GM23248 (cell line): Measurements from ENCODE around the gene MAP3K1. TPM values are rescaled to one million over a fixed set of nuclear protein-coding genes. Genes with fewer than 3 reads are reported as not detected.

Experiments used
- DNase-seq: peaks from one replicate; pipeline ENCODE4 v3.0.0-alpha.2; 2015
- H2AFZ ChIP-seq: fragments of 200-600 bp; sonication (generic); 2 replicates; pipeline ENCODE4 v1.6.1; 2016; ENCODE audit warnings: antibody characterized with exemption
- H3F3A ChIP-seq: fragments of 200-600 bp; sonication (generic); 2 replicates; pipeline ENCODE4 v1.6.1; 2016; ENCODE audit warnings: mild to moderate bottlenecking, antibody characterized with exemption, mixed run types; ENCODE audit not compliant: insufficient read depth
- H3K27ac ChIP-seq: fragments of 200-600 bp; sonication (generic); 2 replicates; pipeline ENCODE4 v1.5.1; 2016; ENCODE audit warnings: mild to moderate bottlenecking
- H3K27me3 ChIP-seq: fragments of 200-600 bp; sonication (generic); replicated peaks from 2 replicates; pipeline ENCODE4 v1.6.1; 2016; ENCODE audit warnings: mild to moderate bottlenecking; ENCODE audit not compliant: insufficient read depth
- H3K36me3 ChIP-seq: fragments of 200-600 bp; sonication (generic); 2 replicates; pipeline ENCODE4 v1.6.1; 2016; ENCODE audit warnings: low read depth, mild to moderate bottlenecking
- H3K4me1 ChIP-seq: fragments of 200-600 bp; sonication (generic); 2 replicates; pipeline ENCODE4 v1.6.1; 2016; ENCODE audit warnings: mild to moderate bottlenecking; ENCODE audit not compliant: insufficient read depth
- H3K4me2 ChIP-seq: fragments of 200-600 bp; sonication (generic); one replicate; pipeline ENCODE4 v1.6.1; 2016; ENCODE audit warnings: mild to moderate bottlenecking; ENCODE audit not compliant: unreplicated experiment
- H3K4me3 ChIP-seq: fragments of 200-600 bp; sonication (generic); 2 replicates; pipeline ENCODE4 v1.5.1; 2016; ENCODE audit warnings: mild to moderate bottlenecking
- H3K79me2 ChIP-seq: fragments of 200-600 bp; sonication (generic); 2 replicates; pipeline ENCODE4 v1.6.1; 2016; ENCODE audit warnings: mild to moderate bottlenecking; ENCODE audit not compliant: insufficient read depth
- H3K9ac ChIP-seq: fragments of 200-600 bp; sonication (generic); 2 replicates; pipeline ENCODE4 v1.6.1; 2016; ENCODE audit warnings: mild to moderate bottlenecking
- H3K9me2 ChIP-seq: fragments of 200-600 bp; sonication (generic); 2 replicates; pipeline ENCODE4 v1.6.1; 2016; ENCODE audit warnings: mixed run types, mild to moderate bottlenecking, moderate library complexity; ENCODE audit not compliant: insufficient read depth
- H3K9me3 ChIP-seq: fragments of 200-600 bp; sonication (generic); one replicate; pipeline ENCODE4 v1.6.1; 2017; ENCODE audit warnings: low read depth
- H4K20me1 ChIP-seq: fragments of 200-600 bp; sonication (generic); 2 replicates; pipeline ENCODE4 v1.6.0; 2016; ENCODE audit not compliant: insufficient read depth
- EZH2 ChIP-seq: fragments of 200-600 bp; sonication (generic); IDR thresholded peaks from 2 replicates; pipeline ENCODE4 v1.6.1; 2018; ENCODE audit warnings: antibody characterized with exemption, mild to moderate bottlenecking; ENCODE audit not compliant: insufficient read depth, poor library complexity, severe bottlenecking
- EZH2phosphoT487 ChIP-seq: fragments of 200-600 bp; sonication (generic); IDR thresholded peaks from 2 replicates; pipeline ENCODE4 v1.6.1; 2018; ENCODE audit warnings: antibody characterized with exemption, moderate library complexity, mild to moderate bottlenecking, low read depth; ENCODE audit not compliant: insufficient read depth
- whole genome bisulfite sequencing, 2 experiments: methylation state at CpG; one replicate each; pipeline ENCODE4 v1.1.6; 2015 to 2017; ENCODE audit warnings: low lambda C conversion rate in 2 of 2, low coverage in 1 of 2; ENCODE audit errors: missing lambda C conversion rate in 2 of 2; 5-methylcytosine and 5-hydroxymethylcytosine counted together
- in situ Hi-C: fragments of 300-500 bp; cut with MboI; formaldehyde crosslinking; loops from 2 replicates; pipeline ENCODE4 v1.15.0; 2020
- polyA plus RNA-seq: library from polyadenylated mRNA; unstranded; fragments of >200 nt; fragmentation: Nextera tagmentation; extraction: Ambion mirVana; gene quantifications from 2 replicates; pipeline ENCODE4 v1.2.1, GENCODE V29; 2016
- total RNA-seq: library from RNA; depleted of rRNA; stranded (reverse); fragments of >200 nt; shearing (Covaris generic); gene quantifications from 2 replicates; pipeline ENCODE4 v1.2.3, GENCODE V29; 2014

Gene MAP3K1
- total and polyA plus RNA-seq, 2 experiments from 2014 or later: 1.8 to 4.6 TPM

DNA sequence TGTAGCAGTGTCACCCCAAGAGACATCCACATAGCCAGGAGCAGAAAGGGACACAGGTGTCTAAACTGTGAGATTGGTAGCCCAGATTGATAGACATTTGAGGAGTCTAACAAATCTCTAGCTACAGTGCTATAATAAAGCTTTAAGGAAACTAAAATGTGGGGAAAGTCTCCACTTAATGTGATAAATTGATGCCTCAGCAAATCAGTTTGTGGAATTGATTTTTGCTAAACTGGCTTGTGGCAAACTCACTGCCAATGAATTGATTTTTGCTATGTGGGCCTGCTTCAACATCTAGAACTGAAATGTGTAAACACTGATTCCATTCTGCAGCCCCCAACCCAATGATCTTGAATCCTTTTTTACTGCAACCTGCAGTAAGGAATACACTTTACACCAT lies 16.8 kb upstream of the MAP3K1 start:
- H3K4me3 ChIP-seq: no peak overlapping the region
- no peak overlapping the region for H3K9ac ChIP-seq
- in situ Hi-C loops: no loop called here
- H3K36me3 ChIP-seq: no peaks in the 10 kb centered on the region
- peaks cover 16% of the 10 kb centered on the region for H3K27me3 ChIP-seq
- H3K27ac ChIP-seq: no peak overlapping the region
- no peaks in the 10 kb centered on the region for H3K79me2 ChIP-seq
- no peak overlapping the region for H3K4me2 ChIP-seq
- TF ChIP-seq EZH2phosphoT487 (no peak), EZH2 (no peak)
- no peak for DNase-seq
- H3K4me1 ChIP-seq: no peaks in the 10 kb centered on the region
- no peaks in the 10 kb centered on the region for H3F3A ChIP-seq
- no peaks in the 10 kb centered on the region for H3K9me3 ChIP-seq
- H3K9me2 ChIP-seq: no peaks in the 10 kb centered on the region
- H2AFZ ChIP-seq: no peak overlapping the region
- H4K20me1 ChIP-seq: no peaks in the 10 kb centered on the region

GRCh38 chr5:56800186-56800585 lies 15.2 kb upstream of the MAP3K1 start:
- H2AFZ ChIP-seq: no peak overlapping the region
- H3K36me3 ChIP-seq: no peaks in the 10 kb centered on the region
- no peak for DNase-seq
- no peak overlapping the region for H3K27ac ChIP-seq
- H3K9me2 ChIP-seq: no peaks in the 10 kb centered on the region
- H3K9ac ChIP-seq: no peak overlapping the region
- no peaks in the 10 kb centered on the region for H4K20me1 ChIP-seq
- TF ChIP-seq EZH2 (no peak), EZH2phosphoT487 (no peak)
- no peaks in the 10 kb centered on the region for H3K4me1 ChIP-seq
- H3K4me2 ChIP-seq: no peak overlapping the region
- no peaks in the 10 kb centered on the region for H3K79me2 ChIP-seq
- in situ Hi-C loops: no loop called here
- no peaks in the 10 kb centered on the region for H3F3A ChIP-seq
- peaks cover 16% of the 10 kb centered on the region for H3K27me3 ChIP-seq
- no peak overlapping the region for H3K4me3 ChIP-seq
- H3K9me3 ChIP-seq: no peaks in the 10 kb centered on the region

GRCh38 chr5:56801256-56801655 lies 14.1 kb upstream of the MAP3K1 start:
- H3K9me2 ChIP-seq: no peaks in the 10 kb centered on the region
- no peak overlapping the region for H3K9ac ChIP-seq
- DNase-seq: no peak
- H3K27me3 ChIP-seq: peaks cover 19% of the 10 kb centered on the region
- TF ChIP-seq EZH2: no peak
- H3K27ac ChIP-seq: no peak overlapping the region
- H4K20me1 ChIP-seq: no peaks in the 10 kb centered on the region
- no peaks in the 10 kb centered on the region for H3K36me3 ChIP-seq
- H3F3A ChIP-seq: no peaks in the 10 kb centered on the region
- 72 to 73% methylated on average over 3 of the region's 3 CpGs for WGBS, 2 experiments
- no peaks in the 10 kb centered on the region for H3K9me3 ChIP-seq
- H3K4me2 ChIP-seq: no peak overlapping the region
- no peak overlapping the region for H3K4me3 ChIP-seq
- in situ Hi-C loops: no loop called here
- H2AFZ ChIP-seq: no peak overlapping the region
- no peaks in the 10 kb centered on the region for H3K4me1 ChIP-seq
- no peaks in the 10 kb centered on the region for H3K79me2 ChIP-seq

GRCh38 chr5:56802205-56802604 lies 13.1 kb upstream of the MAP3K1 start:
- Histone ChIP-seq H3K9ac (no peak overlapping the region), H3K9me3 (no peaks in the 10 kb centered on the region), H2AFZ (no peak overlapping the region), H3K36me3 (no peaks in the 10 kb centered on the region), H3K27me3 (peaks cover 19% of the 10 kb centered on the region), H3K9me2 (no peaks in the 10 kb centered on the region), H3K4me3 (no peak overlapping the region), H4K20me1 (no peaks in the 10 kb centered on the region), H3F3A (no peaks in the 10 kb centered on the region), H3K79me2 (no peaks in the 10 kb centered on the region), H3K4me2 (no peak overlapping the region), H3K4me1 (no peaks in the 10 kb centered on the region), H3K27ac (no peak overlapping the region)
- in situ Hi-C loops: no loop called here
- WGBS, 2 experiments: 27 to 48% methylated on average over 2 of the region's 2 CpGs
- TF ChIP-seq EZH2 (no peak), EZH2phosphoT487 (no peak)
- DNase-seq: no peak

GRCh38 chr5:56803025-56803424 lies 12.3 kb upstream of the MAP3K1 start:
- in situ Hi-C loops: no loop called here
- Histone ChIP-seq H3K4me2 (no peak overlapping the region), H3K4me1 (no peaks in the 10 kb centered on the region)

More at GRCh38 chr5:56803025-56803424, 12.3 kb upstream of the MAP3K1 start:
- WGBS, 2 experiments: 24 to 26% methylated on average over 2 of the region's 2 CpGs
- H2AFZ ChIP-seq: no peak overlapping the region
- no peak overlapping the region for H3K27ac ChIP-seq
- H3F3A ChIP-seq: no peaks in the 10 kb centered on the region
- no peaks in the 10 kb centered on the region for H3K9me2 ChIP-seq
- H3K27me3 ChIP-seq: peaks cover 19% of the 10 kb centered on the region
- H3K36me3 ChIP-seq: no peaks in the 10 kb centered on the region
- no peaks in the 10 kb centered on the region for H3K9me3 ChIP-seq
- no peaks in the 10 kb centered on the region for H4K20me1 ChIP-seq
- no peak for DNase-seq
- TF ChIP-seq EZH2phosphoT487: no peak
- TF ChIP-seq EZH2: no peak
- H3K79me2 ChIP-seq: no peaks in the 10 kb centered on the region
- no peak overlapping the region for H3K4me3 ChIP-seq
- no peak overlapping the region for H3K9ac ChIP-seq
